Peyer's patch (tissue), 4 donors: ENCODE measurements around the gene SFRP5. TPM values are rescaled to one million over a fixed set of nuclear protein-coding genes. Genes with fewer than 3 reads are reported as not detected.

Source experiments
- DNase-seq, 3 donors: peaks; one replicate each; pipeline ENCODE4 v3.0.0-alpha.2; 2017 to 2019
- H3K27ac ChIP-seq, 4 donors: fragments of 200-600 bp; sonication (generic); one replicate each; pipeline ENCODE4 v1.5.1; 2016 to 2019
- H3K27me3 ChIP-seq, 2 donors: fragments of 200-600 bp; sonication (generic); one replicate each; pipeline ENCODE4 v1.5.1; 2019
- H3K36me3 ChIP-seq, 3 donors: fragments of 200-600 bp; sonication (generic); one replicate each; pipeline ENCODE4 v1.5.1; 2016 to 2019
- H3K4me1 ChIP-seq, 4 donors: fragments of 200-600 bp; sonication (generic); one replicate each; pipeline ENCODE4 v1.5.1; 2016 to 2019
- H3K4me3 ChIP-seq, 4 donors: fragments of 200-600 bp; sonication (generic); 1 replicate in 3 of 4; 2 replicates in 1 of 4; pipeline ENCODE4 v1.5.1; 2016 to 2019; ENCODE audit warnings: mild to moderate bottlenecking in 1 of 4
- H3K9me3 ChIP-seq, 4 donors: fragments of 200-600 bp; sonication (generic); one replicate each; pipeline ENCODE4 v1.5.1; 2016 to 2019; ENCODE audit warnings: mild to moderate bottlenecking in 1 of 4
- CTCF ChIP-seq, 6 experiments: fragments of 450-650 bp in 4 of 6; fragments of 200-600 bp in 2 of 6; sonication (generic) in 1 of 6; IDR thresholded peaks; one replicate each; pipeline ENCODE4 v1.5.1; 2017 to 2019; ENCODE audit warnings: antibody characterized with exemption in 6 of 6, mild to moderate bottlenecking in 3 of 6, moderate library complexity in 1 of 6
- POLR2A ChIP-seq, 2 donors: fragments of 450-650 bp; IDR thresholded peaks; one replicate each; pipeline ENCODE4 v1.5.1; 2017; ENCODE audit warnings: antibody characterized with exemption in 2 of 2, mild to moderate bottlenecking in 2 of 2, moderate library complexity in 2 of 2
- total RNA-seq, 4 donors: library from RNA; depleted of rRNA; stranded (reverse); fragments of >200 nt; gene quantifications; one replicate each; pipeline ENCODE4 v1.1.0, GENCODE V29; 2016

Gene SFRP5
- total RNA-seq, 4 donors from 2014 or later, result 18.0 to 67.3 (median 48.9) TPM; not detected in 1

GRCh38 chr10:97813311-97813710, 41.5 kb upstream of the SFRP5 start:
- Histone ChIP-seq H3K4me3 (no peak overlapping the region), H3K9me3 (no peaks in the 10 kb centered on the region), H3K27me3 (no peaks in the 10 kb centered on the region), H3K36me3 (no peaks in the 10 kb centered on the region), H3K4me1 (no peaks in the 10 kb centered on the region), H3K27ac (no peak overlapping the region)
- TF ChIP-seq CTCF (IDR thresholded peaks at IDR 0.05) (no peak), POLR2A (IDR thresholded peaks at IDR 0.05) (no peak)
- no peak for DNase-seq

GRCh38 chr10:97812696-97813095, 40.9 kb upstream of the SFRP5 start:
- no peak for DNase-seq
- TF ChIP-seq CTCF (IDR thresholded peaks at IDR 0.05) (no peak), POLR2A (IDR thresholded peaks at IDR 0.05) (no peak)
- no peaks in the 10 kb centered on the region for H3K27me3 ChIP-seq
- no peak overlapping the region for H3K4me3 ChIP-seq
- H3K4me1 ChIP-seq, result no peaks in the 10 kb centered on the region
- no peaks in the 10 kb centered on the region for H3K36me3 ChIP-seq
- no peak overlapping the region for H3K27ac ChIP-seq
- H3K9me3 ChIP-seq, result no peaks in the 10 kb centered on the region

- TF ChIP-seq POLR2A (IDR thresholded peaks at IDR 0.05) (no peak), CTCF (IDR thresholded peaks at IDR 0.05) (no peak)
- Histone ChIP-seq H3K27me3 (no peaks in the 10 kb centered on the region), H3K9me3 (no peaks in the 10 kb centered on the region), H3K27ac (no peak overlapping the region), H3K36me3 (no peaks in the 10 kb centered on the region), H3K4me1 (no peaks in the 10 kb centered on the region), H3K4me3 (no peak overlapping the region)
- no peak for DNase-seq
These were observed 40.2 kb upstream of the SFRP5 start for GRCh38 chr10:97811958-97812357.

- no peaks in the 10 kb centered on the region for H3K4me1 ChIP-seq
- H3K4me3 ChIP-seq, result no peak overlapping the region
- no peak overlapping the region for H3K27ac ChIP-seq
- no peaks in the 10 kb centered on the region for H3K9me3 ChIP-seq
- H3K36me3 ChIP-seq, result no peaks in the 10 kb centered on the region
- TF ChIP-seq CTCF (IDR thresholded peaks at IDR 0.05), result no peak
- no peak for TF ChIP-seq POLR2A (IDR thresholded peaks at IDR 0.05)
- no peak for DNase-seq
- H3K27me3 ChIP-seq, result no peaks in the 10 kb centered on the region
These were observed 38.6 kb upstream of the SFRP5 start for GRCh38 chr10:97810446-97810845.

- H3K4me1 ChIP-seq, result no peaks in the 10 kb centered on the region
- H3K9me3 ChIP-seq, result no peaks in the 10 kb centered on the region
- H3K27ac ChIP-seq, result no peak overlapping the region
- H3K4me3 ChIP-seq, result no peak overlapping the region
- no peaks in the 10 kb centered on the region for H3K36me3 ChIP-seq
- no peak for DNase-seq
- H3K27me3 ChIP-seq, result no peaks in the 10 kb centered on the region
- TF ChIP-seq CTCF (IDR thresholded peaks at IDR 0.05) (no peak), POLR2A (IDR thresholded peaks at IDR 0.05) (no peak)
These were observed 34.1 kb upstream of the SFRP5 start for GRCh38 chr10:97805949-97806348.
